ENCODE measurements around the gene TREML4. TPM values are rescaled to one million over a fixed set of nuclear protein-coding genes. Genes with fewer than 3 reads are reported as not detected.
"Not testable (repeated sequence)": the region's sequence is repeated elsewhere in the genome, so short reads cannot be mapped to it uniquely, and the experiment has no call there.

Gene TREML4
- total RNA-seq (2014; rRNA removed; shearing (Covaris generic)): not detected in 2 replicates
- not detected in 2 replicates for polyA plus RNA-seq (2014; cell fraction: nucleus; rRNA removed)

GRCh38 chr6:41228096-41228495 lies at the start of gene TREML4:
TREML4 (plus strand) TSS chr6:41228349; CDS start chr6:41228428, 79 bp downstream.
- DNase-seq (ENCODE audit: extremely low read depth, low read depth): no peak

- DNase-seq (ENCODE audit: extremely low read depth, low read depth): no peak
Measured at GRCh38 chr6:41179163-41179562, 49.0 kb upstream of the TREML4 start.

GRCh38 chr6:41181566-41181965 lies 46.6 kb upstream of the TREML4 start:
- no peak for DNase-seq (ENCODE audit: extremely low read depth, low read depth)

GRCh38 chr6:41182069-41183034 lies 45.8 kb upstream of the TREML4 start:
- peak; percentile 42 for DNase-seq (ENCODE audit: extremely low read depth, low read depth)

- DNase-seq (ENCODE audit: extremely low read depth, low read depth): no peak
Measured at GRCh38 chr6:41184761-41185160, 43.4 kb upstream of the TREML4 start.

- no peak for DNase-seq (ENCODE audit: extremely low read depth, low read depth)
Measured at GRCh38 chr6:41186031-41186562, 42.1 kb upstream of the TREML4 start.

- DNase-seq (ENCODE audit: extremely low read depth, low read depth): no peak
Measured at GRCh38 chr6:41187924-41188886, 39.9 kb upstream of the TREML4 start.

GRCh38 chr6:41189046-41189445 lies 39.1 kb upstream of the TREML4 start:
- DNase-seq (ENCODE audit: extremely low read depth, low read depth): not testable (repeated sequence)

- no peak for DNase-seq (ENCODE audit: extremely low read depth, low read depth)
Measured at GRCh38 chr6:41189967-41190366, 38.2 kb upstream of the TREML4 start.

- no peak for DNase-seq (ENCODE audit: extremely low read depth, low read depth)
Measured at GRCh38 chr6:41190791-41191190, 37.4 kb upstream of the TREML4 start.

GRCh38 chr6:41191569-41191968 lies 36.6 kb upstream of the TREML4 start:
- no peak for DNase-seq (ENCODE audit: extremely low read depth, low read depth)

GRCh38 chr6:41193171-41193734 lies 34.9 kb upstream of the TREML4 start:
- DNase-seq (ENCODE audit: extremely low read depth, low read depth): no peak

- DNase-seq (ENCODE audit: extremely low read depth, low read depth): no peak
Measured at GRCh38 chr6:41193884-41194283, 34.3 kb upstream of the TREML4 start.

- DNase-seq (ENCODE audit: extremely low read depth, low read depth): no peak
Measured at GRCh38 chr6:41194386-41194785, 33.8 kb upstream of the TREML4 start.

GRCh38 chr6:41197234-41197633 lies 30.9 kb upstream of the TREML4 start:
- DNase-seq (ENCODE audit: extremely low read depth, low read depth): no peak

GRCh38 chr6:41199552-41200246 lies 28.4 kb upstream of the TREML4 start:
- DNase-seq (ENCODE audit: extremely low read depth, low read depth): peak; percentile 55

- DNase-seq (ENCODE audit: extremely low read depth, low read depth): peak; percentile 20
Measured at GRCh38 chr6:41200296-41200900, 27.8 kb upstream of the TREML4 start.

- no peak for DNase-seq (ENCODE audit: extremely low read depth, low read depth)
Measured at GRCh38 chr6:41200901-41201763, 27.0 kb upstream of the TREML4 start, which contains the start of gene TREML2. TREML2 (minus strand) TSS chr6:41201149; CDS start chr6:41201008, 141 bp downstream.

Data from NCI-H460 (cell line).